Measurements from ENCODE around the gene SLC39A7. TPM values are rescaled to one million over a fixed set of nuclear protein-coding genes. Genes with fewer than 3 reads are reported as not detected.

SLC39A7 gene
- total and polyA plus RNA-seq, 2 of the 13 experiments (the other 11 are each of a cell fraction or from before 2014, with no cell fraction given): 142 to 229 TPM

DNA sequence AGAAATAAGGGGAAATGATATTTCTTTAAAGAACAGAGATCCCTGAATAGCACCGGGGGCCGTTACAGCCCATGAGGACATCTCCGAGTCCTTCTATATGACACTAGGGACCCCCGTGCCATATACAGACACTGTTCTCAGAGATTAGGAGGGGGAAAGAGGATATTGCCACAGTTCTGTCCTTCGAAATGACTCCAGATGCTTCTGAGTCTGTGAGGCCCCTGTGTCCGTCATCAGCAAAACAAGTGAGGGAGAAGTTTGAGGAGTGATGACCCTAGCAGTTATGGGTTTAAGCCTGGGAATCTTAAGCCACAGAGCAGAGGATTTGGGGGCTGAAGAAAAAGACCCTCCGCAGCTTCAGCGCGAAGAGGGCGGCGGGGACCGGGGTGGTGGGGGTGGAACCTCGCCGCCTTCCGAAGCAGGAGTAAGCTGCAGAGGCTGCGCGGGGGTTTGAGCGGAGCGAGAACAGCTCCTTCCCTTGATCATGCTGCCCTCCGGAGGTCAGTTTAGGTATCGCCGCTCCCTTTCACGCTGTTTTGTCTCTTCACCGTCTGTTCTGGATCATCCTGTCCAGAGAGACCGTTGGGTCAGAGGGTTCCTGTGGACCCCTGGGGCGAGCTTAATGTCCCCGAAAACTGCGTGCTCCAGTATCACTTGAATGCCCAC is 47.4 kb downstream of the SLC39A7 start (continued):
- TF ChIP-seq ZFY (CRISPR knock-in tag; IDR thresholded peaks at IDR 0.05) (no peak), ZNF777 (CRISPR knock-in tag; IDR thresholded peaks at IDR 0.05) (no peak), SP1 (IDR thresholded peaks at IDR 0.05) (no peak), SP1 (CRISPR knock-in tag; IDR thresholded peaks at IDR 0.05) (peak; percentile 36; the same call in 1 of the 2 replicates), XBP1 (CRISPR knock-in tag; IDR thresholded peaks at IDR 0.05) (no peak), BORCS8-MEF2B (CRISPR knock-in tag; IDR thresholded peaks at IDR 0.05) (no peak), CHCHD3 (CRISPR knock-in tag; IDR thresholded peaks at IDR 0.05) (no peak), ZNF354B (CRISPR knock-in tag; IDR thresholded peaks at IDR 0.05) (no peak), ATRX (CRISPR knock-in tag; IDR thresholded peaks at IDR 0.05; ENCODE audit: borderline replicate concordance) (no peak), HDAC2 (CRISPR knock-in tag; IDR thresholded peaks at IDR 0.05) (peak; percentile 46; the same call in 1 of the 2 replicates), ELF4 (CRISPR knock-in tag; IDR thresholded peaks at IDR 0.05; ENCODE audit: borderline replicate concordance) (no peak), ZNF329 (CRISPR knock-in tag; IDR thresholded peaks at IDR 0.05; ENCODE audit: low read depth) (0 out of 2 replicates have a peak, but pooled peaks have one; percentile 31), ZNF598 (CRISPR knock-in tag; IDR thresholded peaks at IDR 0.05; ENCODE audit: borderline replicate concordance) (0 out of 2 replicates have a peak, but pooled peaks have one; percentile 60), ZBTB7A (CRISPR knock-in tag; IDR thresholded peaks at IDR 0.05) (0 out of 2 replicates have a peak, but pooled peaks have one; percentile 28), ZNF546 (CRISPR knock-in tag; conservative IDR thresholded peaks at IDR 0.05) (no peak), ZSCAN9 (CRISPR knock-in tag; IDR thresholded peaks at IDR 0.05; ENCODE audit: borderline replicate concordance) (0 out of 2 replicates have a peak, but pooled peaks have one; percentile 36)
- TF ChIP-seq, protein P1, sequence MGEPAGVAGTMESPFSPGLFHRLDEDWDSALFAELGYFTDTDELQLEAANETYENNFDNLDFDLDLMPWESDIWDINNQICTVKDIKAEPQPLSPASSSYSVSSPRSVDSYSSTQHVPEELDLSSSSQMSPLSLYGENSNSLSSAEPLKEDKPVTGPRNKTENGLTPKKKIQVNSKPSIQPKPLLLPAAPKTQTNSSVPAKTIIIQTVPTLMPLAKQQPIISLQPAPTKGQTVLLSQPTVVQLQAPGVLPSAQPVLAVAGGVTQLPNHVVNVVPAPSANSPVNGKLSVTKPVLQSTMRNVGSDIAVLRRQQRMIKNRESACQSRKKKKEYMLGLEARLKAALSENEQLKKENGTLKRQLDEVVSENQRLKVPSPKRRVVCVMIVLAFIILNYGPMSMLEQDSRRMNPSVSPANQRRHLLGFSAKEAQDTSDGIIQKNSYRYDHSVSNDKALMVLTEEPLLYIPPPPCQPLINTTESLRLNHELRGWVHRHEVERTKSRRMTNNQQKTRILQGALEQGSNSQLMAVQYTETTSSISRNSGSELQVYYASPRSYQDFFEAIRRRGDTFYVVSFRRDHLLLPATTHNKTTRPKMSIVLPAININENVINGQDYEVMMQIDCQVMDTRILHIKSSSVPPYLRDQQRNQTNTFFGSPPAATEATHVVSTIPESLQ (CRISPR knock-in tag; conservative IDR thresholded peaks at IDR 0.05): no peak
- TF ChIP-seq, protein P2, sequence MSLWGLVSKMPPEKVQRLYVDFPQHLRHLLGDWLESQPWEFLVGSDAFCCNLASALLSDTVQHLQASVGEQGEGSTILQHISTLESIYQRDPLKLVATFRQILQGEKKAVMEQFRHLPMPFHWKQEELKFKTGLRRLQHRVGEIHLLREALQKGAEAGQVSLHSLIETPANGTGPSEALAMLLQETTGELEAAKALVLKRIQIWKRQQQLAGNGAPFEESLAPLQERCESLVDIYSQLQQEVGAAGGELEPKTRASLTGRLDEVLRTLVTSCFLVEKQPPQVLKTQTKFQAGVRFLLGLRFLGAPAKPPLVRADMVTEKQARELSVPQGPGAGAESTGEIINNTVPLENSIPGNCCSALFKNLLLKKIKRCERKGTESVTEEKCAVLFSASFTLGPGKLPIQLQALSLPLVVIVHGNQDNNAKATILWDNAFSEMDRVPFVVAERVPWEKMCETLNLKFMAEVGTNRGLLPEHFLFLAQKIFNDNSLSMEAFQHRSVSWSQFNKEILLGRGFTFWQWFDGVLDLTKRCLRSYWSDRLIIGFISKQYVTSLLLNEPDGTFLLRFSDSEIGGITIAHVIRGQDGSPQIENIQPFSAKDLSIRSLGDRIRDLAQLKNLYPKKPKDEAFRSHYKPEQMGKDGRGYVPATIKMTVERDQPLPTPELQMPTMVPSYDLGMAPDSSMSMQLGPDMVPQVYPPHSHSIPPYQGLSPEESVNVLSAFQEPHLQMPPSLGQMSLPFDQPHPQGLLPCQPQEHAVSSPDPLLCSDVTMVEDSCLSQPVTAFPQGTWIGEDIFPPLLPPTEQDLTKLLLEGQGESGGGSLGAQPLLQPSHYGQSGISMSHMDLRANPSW (CRISPR knock-in tag; IDR thresholded peaks at IDR 0.05; ENCODE audit: borderline replicate concordance): no peak
- TF ChIP-seq, protein P3, sequence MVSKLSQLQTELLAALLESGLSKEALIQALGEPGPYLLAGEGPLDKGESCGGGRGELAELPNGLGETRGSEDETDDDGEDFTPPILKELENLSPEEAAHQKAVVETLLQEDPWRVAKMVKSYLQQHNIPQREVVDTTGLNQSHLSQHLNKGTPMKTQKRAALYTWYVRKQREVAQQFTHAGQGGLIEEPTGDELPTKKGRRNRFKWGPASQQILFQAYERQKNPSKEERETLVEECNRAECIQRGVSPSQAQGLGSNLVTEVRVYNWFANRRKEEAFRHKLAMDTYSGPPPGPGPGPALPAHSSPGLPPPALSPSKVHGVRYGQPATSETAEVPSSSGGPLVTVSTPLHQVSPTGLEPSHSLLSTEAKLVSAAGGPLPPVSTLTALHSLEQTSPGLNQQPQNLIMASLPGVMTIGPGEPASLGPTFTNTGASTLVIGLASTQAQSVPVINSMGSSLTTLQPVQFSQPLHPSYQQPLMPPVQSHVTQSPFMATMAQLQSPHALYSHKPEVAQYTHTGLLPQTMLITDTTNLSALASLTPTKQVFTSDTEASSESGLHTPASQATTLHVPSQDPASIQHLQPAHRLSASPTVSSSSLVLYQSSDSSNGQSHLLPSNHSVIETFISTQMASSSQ (IDR thresholded peaks at IDR 0.05; ENCODE audit: low read depth): no peak
- TF ChIP-seq, protein P3 (CRISPR knock-in tag; IDR thresholded peaks at IDR 0.05; ENCODE audit: borderline replicate concordance): no peak
- TF ChIP-seq, protein P4, sequence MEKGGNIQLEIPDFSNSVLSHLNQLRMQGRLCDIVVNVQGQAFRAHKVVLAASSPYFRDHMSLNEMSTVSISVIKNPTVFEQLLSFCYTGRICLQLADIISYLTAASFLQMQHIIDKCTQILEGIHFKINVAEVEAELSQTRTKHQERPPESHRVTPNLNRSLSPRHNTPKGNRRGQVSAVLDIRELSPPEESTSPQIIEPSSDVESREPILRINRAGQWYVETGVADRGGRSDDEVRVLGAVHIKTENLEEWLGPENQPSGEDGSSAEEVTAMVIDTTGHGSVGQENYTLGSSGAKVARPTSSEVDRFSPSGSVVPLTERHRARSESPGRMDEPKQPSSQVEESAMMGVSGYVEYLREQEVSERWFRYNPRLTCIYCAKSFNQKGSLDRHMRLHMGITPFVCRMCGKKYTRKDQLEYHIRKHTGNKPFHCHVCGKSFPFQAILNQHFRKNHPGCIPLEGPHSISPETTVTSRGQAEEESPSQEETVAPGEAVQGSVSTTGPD (CRISPR knock-in tag; IDR thresholded peaks at IDR 0.05): no peak
